ENCODE measurements around the gene JARID2. TPM values are rescaled to one million over a fixed set of nuclear protein-coding genes. Genes with fewer than 3 reads are reported as not detected.

The JARID2 gene
- total and polyA plus RNA-seq, 10 of the 15 experiments (the other 5 are each of a cell fraction or from before 2014, with no cell fraction given) = 4.2 to 21.6 (median 11.7) TPM

DNA sequence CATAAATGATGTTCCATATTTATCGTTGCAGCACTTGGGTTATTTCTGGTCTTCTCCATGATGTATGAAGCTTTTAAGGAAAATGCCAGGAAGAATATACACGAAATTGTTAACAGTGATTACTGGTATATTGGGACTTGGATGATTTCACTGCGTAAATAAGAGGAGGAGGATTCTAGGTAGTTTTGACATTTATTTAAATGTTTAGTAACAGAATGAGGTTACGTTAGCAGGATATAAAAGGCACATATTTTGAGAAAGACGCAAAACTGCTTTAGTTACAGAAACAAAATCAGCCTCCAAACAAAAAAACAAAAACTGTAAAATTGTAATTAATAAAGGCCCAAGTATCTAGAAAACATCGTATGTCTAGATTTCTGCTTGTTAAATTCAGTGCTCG is 147.7 kb downstream of the JARID2 start:
- Histone ChIP-seq H2AFZ (ENCODE audit: control insufficient read depth, low read depth, low read length) (no peak overlapping the region), H3K79me2 (ENCODE audit: control insufficient read depth, insufficient read depth, low read length) (peaks cover 91% of the 10 kb centered on the region), H3K9ac (ENCODE audit: control insufficient read depth, insufficient read depth, low read length) (no peak overlapping the region), H4K20me1 (ENCODE audit: control insufficient read depth, insufficient read depth) (no peaks in the 10 kb centered on the region), H3K27me3 (replicated peaks in 1 of 2; ENCODE audit: control insufficient read depth in 2 of 2, insufficient read depth in 2 of 2, low read length in 1 of 2) (no peaks in the 10 kb centered on the region), H3K36me3 (ENCODE audit: control insufficient read depth in 2 of 2, insufficient read depth in 2 of 2, low read length in 1 of 2) (peaks cover 0 to 8% of the 10 kb centered on the region in 2 experiments; a peak in 3 of 4 replicates), H3K4me3 (no peak overlapping the region), H3K9me3 (replicated peaks; ENCODE audit: control insufficient read depth, insufficient read depth, low read length) (no peaks in the 10 kb centered on the region; the same call in 1 of the 3 replicates), H3K4me2 (ENCODE audit: control insufficient read depth, insufficient read depth) (no peak overlapping the region), H3K27ac (ENCODE audit: control insufficient read depth, insufficient read depth) (no peak overlapping the region), H3K4me1 (ENCODE audit: control insufficient read depth, insufficient read depth, low read length) (peaks cover 36% of the 10 kb centered on the region)
- BruUV-seq (replicated peaks) = no TSS peak
- DNase-seq (ENCODE audit: low read depth, low spot score) = no peak
- no peak for ATAC-seq
- CTCF ChIA-PET = interaction anchor here (0.9 to 2.2 kb wide), 6 partner anchors 9 to 139 kb away, joined by 3 to 7 read pairs (median 4); no protein-coding TSS in a partner anchor
- RAD21 ChIA-PET (ENCODE audit: unreplicated experiment) = interaction anchor here (1.4 to 2.2 kb wide), 3 partner anchors 28 to 72 kb away, joined by 3 to 9 read pairs (median 4); no protein-coding TSS in a partner anchor
- POLR2A ChIA-PET = interaction anchor here (0.6 to 1.2 kb wide), 2 partner anchors 15 to 63 kb away, joined by 3 read pairs; no protein-coding TSS in a partner anchor
- intact Hi-C loops (cut with micrococcal nuclease; ENCODE audit: unreplicated experiment) = loop anchor here (5.0 kb wide), 1 partner anchor 49 kb away; no protein-coding TSS in a partner anchor
- in situ Hi-C loops (cut with MboI) = no loop called here
- no peak for FAIRE-seq
- WGBS (ENCODE audit: insufficient coverage, insufficient replicate concordance, low lambda C conversion rate, missing lambda C conversion rate) = 88% methylated on average over 7 of the region's 7 CpGs
- SMC1A ChIA-PET (ENCODE audit: uncharacterized antibody, unreplicated experiment) = interaction anchor here (1.0 to 11.8 kb wide), 8 partner anchors 9 to 141 kb away, joined by 3 to 111 read pairs (median 6); no protein-coding TSS in a partner anchor
- TF ChIP-seq, protein P1, sequence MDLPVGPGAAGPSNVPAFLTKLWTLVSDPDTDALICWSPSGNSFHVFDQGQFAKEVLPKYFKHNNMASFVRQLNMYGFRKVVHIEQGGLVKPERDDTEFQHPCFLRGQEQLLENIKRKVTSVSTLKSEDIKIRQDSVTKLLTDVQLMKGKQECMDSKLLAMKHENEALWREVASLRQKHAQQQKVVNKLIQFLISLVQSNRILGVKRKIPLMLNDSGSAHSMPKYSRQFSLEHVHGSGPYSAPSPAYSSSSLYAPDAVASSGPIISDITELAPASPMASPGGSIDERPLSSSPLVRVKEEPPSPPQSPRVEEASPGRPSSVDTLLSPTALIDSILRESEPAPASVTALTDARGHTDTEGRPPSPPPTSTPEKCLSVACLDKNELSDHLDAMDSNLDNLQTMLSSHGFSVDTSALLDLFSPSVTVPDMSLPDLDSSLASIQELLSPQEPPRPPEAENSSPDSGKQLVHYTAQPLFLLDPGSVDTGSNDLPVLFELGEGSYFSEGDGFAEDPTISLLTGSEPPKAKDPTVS (IDR thresholded peaks at IDR 0.05; ENCODE audit: low read depth, low read length) = no peak
- TF ChIP-seq BMI1 (IDR thresholded peaks at IDR 0.05; ENCODE audit: borderline replicate concordance) = no peak
- no peak for TF ChIP-seq GATAD2B (conservative IDR thresholded peaks at IDR 0.05; ENCODE audit: low read depth)
- TF ChIP-seq BHLHE40 (IDR thresholded peaks at IDR 0.05; ENCODE audit: borderline replicate concordance in 1 of 2, low read depth in 2 of 2, low read length in 1 of 2) = no peak
- no peak for TF ChIP-seq MYB (IDR thresholded peaks at IDR 0.05; ENCODE audit: borderline replicate concordance, low read depth, low read length)
- TF ChIP-seq, protein P2, sequence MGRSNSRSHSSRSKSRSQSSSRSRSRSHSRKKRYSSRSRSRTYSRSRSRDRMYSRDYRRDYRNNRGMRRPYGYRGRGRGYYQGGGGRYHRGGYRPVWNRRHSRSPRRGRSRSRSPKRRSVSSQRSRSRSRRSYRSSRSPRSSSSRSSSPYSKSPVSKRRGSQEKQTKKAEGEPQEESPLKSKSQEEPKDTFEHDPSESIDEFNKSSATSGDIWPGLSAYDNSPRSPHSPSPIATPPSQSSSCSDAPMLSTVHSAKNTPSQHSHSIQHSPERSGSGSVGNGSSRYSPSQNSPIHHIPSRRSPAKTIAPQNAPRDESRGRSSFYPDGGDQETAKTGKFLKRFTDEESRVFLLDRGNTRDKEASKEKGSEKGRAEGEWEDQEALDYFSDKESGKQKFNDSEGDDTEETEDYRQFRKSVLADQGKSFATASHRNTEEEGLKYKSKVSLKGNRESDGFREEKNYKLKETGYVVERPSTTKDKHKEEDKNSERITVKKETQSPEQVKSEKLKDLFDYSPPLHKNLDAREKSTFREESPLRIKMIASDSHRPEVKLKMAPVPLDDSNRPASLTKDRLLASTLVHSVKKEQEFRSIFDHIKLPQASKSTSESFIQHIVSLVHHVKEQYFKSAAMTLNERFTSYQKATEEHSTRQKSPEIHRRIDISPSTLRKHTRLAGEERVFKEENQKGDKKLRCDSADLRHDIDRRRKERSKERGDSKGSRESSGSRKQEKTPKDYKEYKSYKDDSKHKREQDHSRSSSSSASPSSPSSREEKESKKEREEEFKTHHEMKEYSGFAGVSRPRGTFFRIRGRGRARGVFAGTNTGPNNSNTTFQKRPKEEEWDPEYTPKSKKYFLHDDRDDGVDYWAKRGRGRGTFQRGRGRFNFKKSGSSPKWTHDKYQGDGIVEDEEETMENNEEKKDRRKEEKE (IDR thresholded peaks at IDR 0.05) = no peak
- no peak for TF ChIP-seq NBN (IDR thresholded peaks at IDR 0.05)
- TF ChIP-seq POU2F2 (IDR thresholded peaks at IDR 0.05; ENCODE audit: borderline replicate concordance, low read depth, low read length) = no peak
- TF ChIP-seq, protein P3, sequence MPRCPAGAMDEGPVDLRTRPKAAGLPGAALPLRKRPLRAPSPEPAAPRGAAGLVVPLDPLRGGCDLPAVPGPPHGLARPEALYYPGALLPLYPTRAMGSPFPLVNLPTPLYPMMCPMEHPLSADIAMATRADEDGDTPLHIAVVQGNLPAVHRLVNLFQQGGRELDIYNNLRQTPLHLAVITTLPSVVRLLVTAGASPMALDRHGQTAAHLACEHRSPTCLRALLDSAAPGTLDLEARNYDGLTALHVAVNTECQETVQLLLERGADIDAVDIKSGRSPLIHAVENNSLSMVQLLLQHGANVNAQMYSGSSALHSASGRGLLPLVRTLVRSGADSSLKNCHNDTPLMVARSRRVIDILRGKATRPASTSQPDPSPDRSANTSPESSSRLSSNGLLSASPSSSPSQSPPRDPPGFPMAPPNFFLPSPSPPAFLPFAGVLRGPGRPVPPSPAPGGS (IDR thresholded peaks at IDR 0.05; ENCODE audit: borderline replicate concordance, insufficient read depth, low read depth, low read length, poor library complexity, severe bottlenecking) = no peak
- TF ChIP-seq KLF5 (IDR thresholded peaks at IDR 0.05; ENCODE audit: partially characterized antibody) = no peak
- TF ChIP-seq, protein P4, sequence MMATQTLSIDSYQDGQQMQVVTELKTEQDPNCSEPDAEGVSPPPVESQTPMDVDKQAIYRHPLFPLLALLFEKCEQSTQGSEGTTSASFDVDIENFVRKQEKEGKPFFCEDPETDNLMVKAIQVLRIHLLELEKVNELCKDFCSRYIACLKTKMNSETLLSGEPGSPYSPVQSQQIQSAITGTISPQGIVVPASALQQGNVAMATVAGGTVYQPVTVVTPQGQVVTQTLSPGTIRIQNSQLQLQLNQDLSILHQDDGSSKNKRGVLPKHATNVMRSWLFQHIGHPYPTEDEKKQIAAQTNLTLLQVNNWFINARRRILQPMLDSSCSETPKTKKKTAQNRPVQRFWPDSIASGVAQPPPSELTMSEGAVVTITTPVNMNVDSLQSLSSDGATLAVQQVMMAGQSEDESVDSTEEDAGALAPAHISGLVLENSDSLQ (IDR thresholded peaks at IDR 0.05) = no peak
- no peak for TF ChIP-seq SMAD1 (IDR thresholded peaks at IDR 0.05; ENCODE audit: low read depth, partially characterized antibody)
- TF ChIP-seq FOXK2 (IDR thresholded peaks at IDR 0.05) = no peak
- TF ChIP-seq GABPA (IDR thresholded peaks at IDR 0.05; ENCODE audit: low read depth) = no peak
- TF ChIP-seq CBFB (IDR thresholded peaks at IDR 0.05; ENCODE audit: low read depth) = no peak
- no peak for TF ChIP-seq MEF2A (IDR thresholded peaks at IDR 0.05; ENCODE audit: insufficient read depth, low read depth, low read length)
- TF ChIP-seq TCF12 (IDR thresholded peaks at IDR 0.05; ENCODE audit: low read depth, low read length) = no peak
- TF ChIP-seq SMAD5 (IDR thresholded peaks at IDR 0.05; ENCODE audit: low read depth) = no peak
- no peak for TF ChIP-seq ASH2L (IDR thresholded peaks at IDR 0.05; ENCODE audit: borderline replicate concordance, low read depth)
